ENCODE results near the gene MAST2.

Gene MAST2

GRCh38 chr1:45995298-45995697 is 191.9 kb downstream of the MAST2 start:
- no peak for DNase-seq

GRCh38 chr1:45998020-45998617 is 194.7 kb downstream of the MAST2 start:
- DNase-seq, result no peak

DNA sequence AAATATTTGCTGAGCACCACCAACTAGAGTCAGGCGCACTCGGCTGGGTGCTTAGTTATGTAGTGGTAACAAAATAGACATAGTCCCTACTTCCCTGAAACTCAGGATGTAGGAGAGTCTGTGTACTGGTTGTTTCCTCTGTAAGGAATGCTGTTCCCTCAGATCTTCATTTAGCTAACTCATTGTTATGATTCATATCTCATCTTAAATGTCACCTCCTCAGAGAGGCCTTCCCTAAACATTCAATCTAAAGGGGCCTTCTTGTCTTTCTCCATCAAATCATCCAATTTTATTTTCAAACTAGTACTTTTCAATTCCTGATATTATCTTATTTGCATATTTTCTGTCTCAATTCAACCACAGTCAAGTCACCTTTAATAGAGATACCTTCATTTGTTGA is 196.1 kb downstream of the MAST2 start:
- DNase-seq, result no peak

- DNase-seq, result no peak
Measured at GRCh38 chr1:46001081-46001785, 197.8 kb downstream of the MAST2 start.

DNA sequence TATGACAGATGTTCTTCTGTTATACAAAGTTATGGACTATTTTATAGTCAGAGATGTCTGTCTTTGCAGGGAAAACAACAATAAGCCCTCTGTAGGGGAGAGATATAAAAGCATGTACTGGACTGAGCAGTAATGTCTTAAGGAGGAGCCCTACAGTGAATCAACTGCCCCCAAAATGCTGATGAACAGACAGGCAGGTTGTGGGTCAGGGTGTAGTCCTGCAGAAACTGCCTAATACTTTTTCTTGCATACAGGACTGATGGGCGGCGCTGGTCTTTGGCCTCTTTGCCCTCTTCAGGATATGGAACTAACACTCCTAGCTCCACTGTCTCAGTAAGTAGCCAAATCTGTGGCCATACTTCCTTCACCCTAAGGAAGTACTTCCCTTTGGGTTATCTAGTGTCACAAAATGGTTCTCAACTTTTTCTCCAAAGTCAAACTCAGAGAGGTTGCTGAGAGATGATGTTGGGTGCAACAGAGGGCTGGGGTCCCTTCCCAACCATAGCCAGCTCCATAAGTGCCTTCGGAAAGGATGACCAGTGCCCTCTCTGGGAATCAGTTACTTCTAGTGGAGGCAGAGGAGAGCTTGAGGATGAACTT is 199.2 kb downstream of the MAST2 start:
- no peak for DNase-seq

DNA sequence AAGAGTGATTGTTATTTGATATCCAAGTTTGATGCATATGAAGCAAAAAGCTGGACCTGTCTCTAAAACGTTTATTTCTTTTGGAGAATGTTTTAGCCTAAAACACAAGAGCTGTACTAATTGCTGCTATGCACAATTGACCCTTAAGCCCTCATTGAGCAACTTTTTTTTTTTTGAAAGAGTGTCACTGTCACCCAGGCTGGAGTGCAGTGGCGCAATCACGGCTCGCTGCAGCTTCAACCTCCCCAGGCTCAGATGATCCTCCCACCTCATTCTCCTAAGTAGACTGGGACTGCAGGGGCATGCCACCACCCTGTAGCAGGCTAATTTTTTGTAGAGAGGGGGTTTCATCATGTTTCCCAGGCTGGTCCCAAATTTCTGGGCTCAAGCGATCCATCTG is 199.9 kb downstream of the MAST2 start:
- DNase-seq, result no peak

- DNase-seq, result no peak
Measured at GRCh38 chr1:46004492-46004891, 201.1 kb downstream of the MAST2 start.

DNA sequence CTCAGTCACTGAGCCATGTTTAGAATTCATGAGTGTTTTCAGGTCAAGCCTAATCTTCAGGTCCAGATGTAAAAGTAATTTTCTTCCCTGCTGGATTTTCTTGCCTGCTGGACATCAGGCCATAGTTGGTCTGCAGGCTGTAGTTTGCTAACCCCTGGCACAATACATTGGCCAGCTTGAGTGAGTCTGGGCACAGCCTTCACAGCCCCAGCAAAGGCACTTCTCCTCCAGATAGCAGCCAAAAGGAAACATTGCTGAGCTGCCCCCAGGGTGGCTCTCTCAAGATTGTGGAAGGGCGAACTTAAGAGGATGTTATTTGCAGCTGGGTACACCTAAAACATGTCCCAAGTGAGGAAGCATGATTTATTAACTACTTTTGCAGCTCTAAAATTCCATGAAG is 202.2 kb downstream of the MAST2 start:
- DNase-seq, result no peak

GRCh38 chr1:46008585-46008984 is 205.2 kb downstream of the MAST2 start:
- DNase-seq, result no peak

DNA sequence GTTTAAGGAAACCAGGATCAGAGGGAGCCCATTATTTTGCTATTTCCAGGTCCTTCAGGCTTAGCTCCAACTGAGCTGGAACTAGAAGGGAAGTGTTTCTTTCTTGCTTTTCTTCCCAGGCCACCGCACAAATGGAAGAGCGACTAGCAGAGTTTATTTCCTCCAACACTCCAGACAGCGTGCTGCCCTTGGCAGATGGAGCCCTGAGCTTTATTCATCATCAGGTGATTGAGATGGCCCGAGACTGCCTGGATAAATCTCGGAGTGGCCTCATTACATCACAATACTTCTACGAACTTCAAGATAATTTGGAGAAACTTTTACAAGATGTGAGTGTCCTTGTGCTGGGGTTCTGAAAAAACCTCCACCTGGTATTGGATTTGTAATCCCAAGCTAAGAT is 207.2 kb downstream of the MAST2 start:
- DNase-seq, result no peak

- DNase-seq, result no peak
Measured at GRCh38 chr1:46011121-46011695, 207.8 kb downstream of the MAST2 start.

DNA sequence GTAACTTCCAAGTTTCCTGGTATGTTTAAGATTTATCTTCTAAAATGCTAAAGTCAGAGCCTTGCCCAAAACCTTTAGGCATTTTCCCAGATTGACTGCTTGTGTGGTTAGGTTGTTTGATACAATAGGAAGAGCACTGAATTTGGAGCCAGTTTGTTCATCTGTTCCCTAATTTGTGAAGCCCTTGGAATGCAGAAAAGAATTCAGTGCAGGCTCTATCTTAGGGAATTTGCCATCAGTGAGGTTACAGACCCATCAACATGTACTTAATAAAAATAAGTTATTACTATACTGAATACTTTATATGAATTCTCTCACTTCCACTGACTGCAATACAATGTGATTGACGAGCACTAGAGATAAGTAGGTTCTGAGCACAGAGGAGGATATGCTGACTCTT is 208.8 kb downstream of the MAST2 start:
- no peak for DNase-seq

GRCh38 chr1:46013581-46013980 is 210.2 kb downstream of the MAST2 start:
- no peak for DNase-seq

DNA sequence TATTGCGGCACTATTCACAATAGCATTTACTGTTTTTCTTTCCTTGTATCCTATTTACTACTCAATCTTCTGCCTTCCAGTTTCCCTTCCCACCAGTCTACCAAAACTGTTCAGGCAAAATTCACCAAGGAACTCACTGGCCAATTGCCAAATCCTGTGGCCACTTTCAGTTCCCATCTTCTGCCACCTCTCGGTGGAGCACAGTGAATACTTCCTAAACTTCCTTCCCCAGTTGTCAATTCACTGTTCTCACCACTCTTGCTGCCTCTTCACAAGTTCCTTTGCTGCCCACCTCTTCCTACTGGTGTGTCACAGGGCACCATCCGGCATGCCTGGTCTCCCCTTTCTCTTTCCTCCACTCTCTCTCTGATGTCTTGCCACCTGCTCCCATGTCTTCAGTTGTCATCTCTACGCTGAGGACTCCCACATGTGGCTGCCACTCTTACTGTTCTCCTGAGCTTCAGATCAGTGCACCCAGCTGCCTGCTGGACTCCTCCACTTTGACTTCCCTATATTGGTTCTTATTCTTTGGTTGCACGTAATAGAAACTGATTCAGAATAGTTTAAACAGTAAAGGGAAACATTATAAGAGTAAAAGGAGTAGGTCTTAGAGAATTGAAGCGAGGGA is 214.6 kb downstream of the MAST2 start:
- DNase-seq, result no peak

DNA sequence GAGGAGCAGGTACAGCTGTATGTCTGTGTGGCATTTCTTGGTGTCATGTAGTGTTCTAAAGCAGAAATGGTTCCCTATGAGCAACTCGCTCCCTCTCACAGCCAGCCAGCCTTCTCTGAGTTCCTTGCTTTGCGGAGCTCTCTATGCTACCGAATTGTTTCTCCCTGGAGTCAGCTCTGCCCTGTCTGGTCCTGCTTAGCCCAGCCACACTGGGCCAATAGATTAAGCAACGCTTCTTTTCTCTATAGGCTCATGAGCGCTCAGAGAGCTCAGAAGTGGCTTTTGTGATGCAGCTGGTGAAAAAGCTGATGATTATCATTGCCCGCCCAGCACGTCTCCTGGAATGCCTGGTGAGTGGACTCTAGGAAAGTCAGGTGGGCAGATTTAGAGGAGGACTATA is 215.9 kb downstream of the MAST2 start:
- DNase-seq, result no peak

DNA sequence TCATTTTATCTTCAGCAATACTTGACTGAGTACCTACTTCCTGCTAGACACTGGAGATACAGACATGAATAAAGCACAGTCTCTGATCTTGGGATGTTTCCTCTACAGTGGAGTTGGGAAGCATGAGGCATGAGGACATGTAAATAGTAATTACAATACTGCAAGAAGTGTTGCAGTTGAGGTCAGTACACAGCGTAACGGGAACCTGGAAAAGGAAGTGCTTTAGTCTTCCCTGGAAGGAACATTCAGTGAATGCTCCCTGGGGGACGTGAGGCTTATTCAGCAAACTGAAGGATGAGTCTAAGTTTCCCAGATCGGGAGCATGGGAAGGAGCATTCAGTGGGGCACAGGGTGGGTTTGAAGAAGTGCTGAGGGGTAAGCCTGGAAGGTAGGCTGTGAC is 216.6 kb downstream of the MAST2 start:
- no peak for DNase-seq

- no peak for DNase-seq
Measured at GRCh38 chr1:46021046-46021996, 217.9 kb downstream of the MAST2 start.

DNA sequence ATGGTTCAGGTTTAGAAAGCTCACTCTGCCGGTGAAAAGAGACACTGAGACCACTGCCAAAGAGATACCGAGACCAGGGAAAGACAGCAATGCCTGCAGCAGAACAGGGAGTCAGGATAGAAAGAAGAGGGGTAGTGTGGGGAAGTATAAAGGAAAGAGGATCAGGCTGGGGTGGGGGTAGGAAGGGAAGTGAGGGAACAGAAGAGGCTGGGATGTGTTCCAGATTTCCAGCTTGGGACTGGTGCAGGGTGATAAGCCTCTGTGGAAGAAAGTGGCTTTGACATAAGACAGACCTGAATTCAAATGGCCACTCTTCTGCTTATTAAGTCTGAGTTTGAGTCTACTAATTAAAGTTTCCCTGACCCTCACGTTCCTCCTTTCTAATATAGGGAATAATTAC is 223.1 kb downstream of the MAST2 start:
- no peak for DNase-seq

GRCh38 chr1:46027788-46028573 is 224.6 kb downstream of the MAST2 start:
- no peak for DNase-seq

- DNase-seq, result no peak
Measured at GRCh38 chr1:46030074-46030870, 226.9 kb downstream of the MAST2 start.

Data from activated T-cell treated with anti-CD3 and anti-CD28 coated beads, Interleukin-2, amount 50 U/mL, for 48 hours (primary cell).